Right cardiac atrium (tissue), 5 donors: Measurements from ENCODE around the gene KRT33B. TPM values are rescaled to one million over a fixed set of nuclear protein-coding genes. Genes with fewer than 3 reads are reported as not detected.
A peak's percentile ranks its signal among the peaks of the same experiment; 100 is the strongest.
"Not testable (repeated sequence)": the region's sequence is repeated elsewhere in the genome, so short reads cannot be mapped to it uniquely, and the experiment has no call there.

Source experiments
- ATAC-seq, 2 donors: fragments of 200-7000 bp; cut with Tn5 transposase; one replicate each; pipeline versions ENCODE4 v1.8.0 to v1.9.1; 2020; ENCODE audit warnings: moderate library complexity in 2 of 2, mild to moderate bottlenecking in 1 of 2
- DNase-seq, 3 donors: peaks; one replicate each; pipeline ENCODE4 v3.0.0-alpha.2; 2020
- H3K27ac ChIP-seq: one replicate; pipeline ENCODE4 v1.5.1; 2013; ENCODE audit warnings: mild to moderate bottlenecking, low read length, control low read depth, moderate library complexity
- H3K27me3 ChIP-seq: one replicate; pipeline ENCODE4 v1.6.1; 2013; ENCODE audit not compliant: control insufficient read depth, insufficient read depth
- H3K4me1 ChIP-seq: one replicate; pipeline ENCODE4 v1.6.1; 2013; ENCODE audit warnings: low read length; ENCODE audit not compliant: control insufficient read depth, insufficient read depth
- H3K4me3 ChIP-seq: one replicate; pipeline ENCODE4 v1.5.1; 2013; ENCODE audit warnings: low read length, control low read depth
- H3K9me3 ChIP-seq: one replicate; pipeline ENCODE4 v1.6.1; 2013; ENCODE audit warnings: low read length; ENCODE audit not compliant: control insufficient read depth
- WGBS: extraction: QIAGEN DNeasy Blood & Tissue Kit; methylation state at CpG from one replicate; pipeline ENCODE4 v1.1.7; 2013; 5-methylcytosine and 5-hydroxymethylcytosine counted together
- intact Hi-C, 4 donors: fragments of 100-400 bp; cut with DNase I; formaldehyde crosslinking; loops; one replicate each; pipeline versions ENCODE4 v1.11.0 to v1.14.0; 2022 to 2023
- polyA plus RNA-seq: library from polyadenylated mRNA; stranded (reverse); fragments of 200-250 nt; gene quantifications from one replicate; pipeline ENCODE4 v1.2.3, GENCODE V29; 2013
- total RNA-seq, 4 donors: library from RNA; stranded (reverse); fragmentation: NEBNext Ultra II Directional; extraction: Animal tissue kit (Norgen Biotek cat#: 25700); gene quantifications; one replicate each; pipeline ENCODE4 v1.2.1, GENCODE V29; 2021
- donor health status: healthy with polysubstance abuse.
- donor health status: DM: no; HTN: yes; CAD: no.
- donor health status: DM: no; HTN: no; CAD: no.
- donor health status: DM: no; HTN: yes; CAD: no; lungs with severe emphysema.
- donor health status: DM: yes; HTN: yes; CAD: no.

The KRT33B gene
- total and polyA plus RNA-seq, 5 donors, result not detected

GRCh38 chr17:41406205-41406604, 36.6 kb upstream of the KRT33B start:
- H3K9me3 ChIP-seq, result no peaks in the 10 kb centered on the region
- H3K27ac ChIP-seq, result no peak overlapping the region
- 53% methylated on average over 5 of the region's 5 CpGs for WGBS
- H3K27me3 ChIP-seq, result no peaks in the 10 kb centered on the region
- intact Hi-C loops, result no loop called here
- H3K4me1 ChIP-seq, result no peaks in the 10 kb centered on the region
- ATAC-seq (no peak), DNase-seq (no peak)
- no peak overlapping the region for H3K4me3 ChIP-seq

- intact Hi-C loops, result no loop called here
- Histone ChIP-seq H3K4me3 (no peak overlapping the region), H3K27ac (no peak overlapping the region), H3K4me1 (no peaks in the 10 kb centered on the region), H3K9me3 (no peaks in the 10 kb centered on the region), H3K27me3 (no peaks in the 10 kb centered on the region)
- WGBS, result 58% methylated on average over 7 of the region's 7 CpGs
- DNase-seq (no peak), ATAC-seq (peak; percentile 19 to 34)
Observed at GRCh38 chr17:41404024-41404671, 34.5 kb upstream of the KRT33B start.

GRCh38 chr17:41403404-41404023, 33.9 kb upstream of the KRT33B start:
- intact Hi-C loops, result no loop called here
- DNase-seq (no peak), ATAC-seq (no peak)
- Histone ChIP-seq H3K4me3 (no peak overlapping the region), H3K4me1 (no peaks in the 10 kb centered on the region), H3K27ac (no peak overlapping the region), H3K9me3 (no peaks in the 10 kb centered on the region), H3K27me3 (no peaks in the 10 kb centered on the region)
- WGBS, result 76% methylated on average over 4 of the region's 4 CpGs

DNA sequence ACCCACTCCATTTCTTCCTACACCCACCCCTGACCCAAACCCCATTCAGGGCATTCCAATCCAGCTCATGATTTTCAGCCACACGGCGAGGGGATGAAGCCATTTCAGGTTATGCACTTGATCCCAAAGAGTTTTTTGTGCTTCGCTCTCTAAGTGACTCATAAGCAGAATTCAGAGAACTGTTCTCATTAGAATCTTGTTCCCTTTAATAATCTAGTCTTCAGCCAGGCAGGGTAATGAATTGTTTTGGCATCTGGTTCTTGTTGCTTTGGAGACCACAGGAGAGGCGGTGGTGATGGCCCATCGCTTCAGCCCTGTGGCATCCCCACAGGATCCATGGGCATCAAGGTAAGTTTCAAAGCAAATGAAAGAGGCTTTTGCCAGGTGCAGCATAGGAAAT, 32.5 kb upstream of the KRT33B start:
- no peaks in the 10 kb centered on the region for H3K9me3 ChIP-seq
- ATAC-seq (no peak), DNase-seq (no peak)
- intact Hi-C loops, result no loop called here
- H3K27me3 ChIP-seq, result no peaks in the 10 kb centered on the region
- 90% methylated on average over 5 of the region's 5 CpGs for WGBS
- H3K27ac ChIP-seq, result no peak overlapping the region
- no peaks in the 10 kb centered on the region for H3K4me1 ChIP-seq
- no peak overlapping the region for H3K4me3 ChIP-seq

DNA sequence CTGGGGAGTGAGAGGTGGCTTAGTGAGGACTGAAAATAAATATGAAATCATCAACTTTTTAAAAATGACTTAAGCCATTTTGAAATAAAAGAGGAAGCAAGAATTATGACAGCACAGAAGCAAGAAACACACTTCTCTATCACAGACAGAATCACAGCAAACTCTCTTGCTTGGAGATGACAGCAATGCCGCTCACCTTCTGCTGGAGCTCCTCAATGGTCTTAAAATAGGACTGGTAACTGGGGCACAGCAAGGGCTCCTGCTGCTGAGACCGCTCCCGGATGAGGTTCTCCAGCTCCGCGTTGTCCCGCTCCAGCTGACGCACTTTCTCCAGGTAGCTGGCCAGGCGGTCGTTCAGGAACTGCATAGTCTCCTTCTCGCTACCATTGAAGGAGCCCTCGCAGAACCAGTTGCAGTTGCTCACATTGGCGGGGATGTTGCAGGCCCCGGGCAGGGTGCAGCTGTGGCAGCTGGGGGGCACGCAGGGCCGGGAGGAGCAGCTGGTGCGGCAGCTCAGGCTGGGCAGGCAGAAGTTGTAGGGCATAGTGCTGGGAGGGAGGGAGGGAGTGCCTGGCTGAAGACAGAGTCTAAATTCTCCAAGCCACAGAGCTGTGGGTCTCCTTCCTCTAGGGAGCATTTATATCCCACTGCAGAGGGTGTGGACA, 27.5 kb upstream of the KRT33B start, which contains the start of gene KRT31:
Gene KRT31 (minus strand): TSS at position 613 of the 665 bp plus-strand sequence. CDS start 69 bp downstream, at position 544.
- WGBS, result 87% methylated on average over 16 of the region's 16 CpGs
- H3K4me3 ChIP-seq, result no peak within 1 kb of the TSS
- no peak within 1 kb of the TSS for H3K27ac ChIP-seq
- ATAC-seq (no peak), DNase-seq (no peak)
- no peaks in the 10 kb centered on the region for H3K27me3 ChIP-seq
- no peaks in the 10 kb centered on the region for H3K9me3 ChIP-seq
- intact Hi-C loops, result no loop called here
- H3K4me1 ChIP-seq, result peaks cover 9% of the 10 kb centered on the region

DNA sequence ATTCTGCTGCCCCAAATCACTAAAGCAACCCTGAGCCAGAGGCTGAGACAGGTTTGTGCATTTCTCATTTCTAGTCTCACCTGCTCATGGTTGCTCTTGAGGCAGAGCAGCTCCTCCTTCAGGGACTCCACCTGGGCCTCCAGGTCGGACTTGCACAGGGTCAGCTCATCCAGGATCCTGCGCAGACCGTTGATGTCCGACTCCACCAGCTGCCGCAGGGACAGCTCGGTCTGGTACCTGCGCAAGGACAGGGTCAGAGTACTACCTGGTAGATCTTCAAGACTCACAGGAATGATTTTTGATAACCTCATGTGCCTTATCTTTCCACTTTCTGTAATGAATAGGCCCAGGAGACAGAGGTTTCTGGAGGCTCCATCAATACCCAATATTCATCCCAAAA, 26.7 kb upstream of the KRT33B start:
- Histone ChIP-seq H3K4me3 (no peak overlapping the region), H3K9me3 (no peaks in the 10 kb centered on the region), H3K27me3 (no peaks in the 10 kb centered on the region), H3K27ac (no peak overlapping the region), H3K4me1 (peaks cover 9% of the 10 kb centered on the region)
- ATAC-seq (no peak), DNase-seq (no peak)
- WGBS, result 94% methylated on average over 7 of the region's 7 CpGs
- intact Hi-C loops, result no loop called here

DNA sequence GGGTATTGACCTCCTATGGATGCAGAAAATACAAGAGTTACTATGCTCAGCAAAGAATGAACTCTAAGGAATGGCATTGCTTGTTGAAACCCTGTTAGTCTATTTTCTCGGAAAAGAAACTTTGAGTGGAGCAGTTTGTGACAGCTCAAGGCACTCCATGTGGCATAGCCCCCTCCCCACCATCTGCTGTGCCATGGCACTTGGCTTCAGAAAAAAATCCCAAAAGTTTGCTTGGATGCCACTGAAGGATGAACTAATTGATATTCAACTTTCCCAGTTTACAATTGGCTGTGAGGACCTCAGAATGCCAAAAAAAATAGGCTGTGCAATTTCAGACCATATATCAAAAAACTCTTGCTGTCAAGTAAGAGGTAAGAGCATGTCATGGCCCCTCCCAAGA, 26.0 kb upstream of the KRT33B start:
- ATAC-seq (no peak), DNase-seq (no peak)
- WGBS, result 92% methylated on average over 1 of the region's 1 CpG
- Histone ChIP-seq H3K27me3 (no peaks in the 10 kb centered on the region), H3K4me1 (peaks cover 9% of the 10 kb centered on the region), H3K9me3 (no peaks in the 10 kb centered on the region), H3K27ac (no peak overlapping the region), H3K4me3 (no peak overlapping the region)
- intact Hi-C loops, result no loop called here

DNA sequence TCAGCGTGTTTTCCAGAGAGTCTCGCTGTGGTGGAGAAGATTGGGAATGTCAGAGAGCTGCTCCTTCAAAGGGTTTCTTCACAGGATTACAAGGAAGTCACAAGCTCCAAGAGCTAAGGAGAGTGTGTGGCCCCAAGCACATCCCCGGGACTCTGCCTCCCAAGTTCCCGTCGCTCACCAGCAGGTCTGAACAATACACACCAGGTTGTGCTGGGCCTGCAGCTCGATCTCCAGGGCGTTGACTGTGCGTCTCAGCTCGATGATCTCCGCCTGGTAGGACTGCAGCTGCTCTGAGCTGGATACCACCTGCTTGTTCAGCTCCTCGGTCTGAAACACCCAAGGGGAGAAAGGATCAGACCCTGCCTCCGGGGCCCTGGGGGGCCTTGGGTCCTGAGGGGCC, 25.4 kb upstream of the KRT33B start:
- H3K27ac ChIP-seq, H3K27me3 ChIP-seq, H3K9me3 ChIP-seq, ATAC-seq, intact Hi-C loops, H3K4me1 ChIP-seq, DNase-seq, H3K4me3 ChIP-seq: not testable (repeated sequence)
- 91% methylated on average over 12 of the region's 12 CpGs for WGBS

DNA sequence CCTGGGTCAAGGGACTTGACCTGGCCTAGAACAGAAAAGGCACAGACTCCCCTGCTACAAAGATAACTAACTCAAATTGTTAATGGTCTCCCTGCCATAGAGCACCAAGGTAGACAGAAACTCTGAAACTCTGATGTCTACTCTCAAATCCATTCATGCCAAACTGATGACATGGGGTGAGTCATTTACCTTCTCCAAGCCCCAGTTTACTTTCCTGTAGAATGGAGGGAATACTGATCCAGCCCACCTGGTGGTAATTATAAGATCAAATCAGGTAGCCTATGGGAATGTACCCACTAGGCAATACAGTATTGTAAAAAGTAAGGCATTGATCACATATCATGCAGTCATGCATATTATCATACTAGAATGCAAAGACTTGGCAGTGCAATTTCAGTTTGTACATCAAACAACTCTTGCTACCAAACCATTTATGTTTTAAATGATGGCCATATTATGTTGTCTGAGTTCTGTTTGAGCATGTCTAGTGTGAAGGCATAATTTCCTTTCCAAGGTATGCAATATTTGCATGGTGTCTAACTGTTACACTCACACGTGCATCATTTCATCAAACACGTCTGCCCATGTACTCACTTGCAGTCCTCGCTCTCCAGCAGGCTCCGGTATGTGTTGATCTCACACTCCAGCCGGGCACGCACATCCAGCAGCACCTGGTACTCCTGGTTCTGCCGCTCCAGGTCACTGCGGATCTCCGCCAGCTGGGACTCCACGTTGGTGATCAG, 24.8 kb upstream of the KRT33B start:
- peaks cover 9% of the 10 kb centered on the region for H3K4me1 ChIP-seq
- no peaks in the 10 kb centered on the region for H3K9me3 ChIP-seq
- no peak overlapping the region for H3K27ac ChIP-seq
- no peak overlapping the region for H3K4me3 ChIP-seq
- no peak for ATAC-seq
- WGBS, result 79% methylated on average over 10 of the region's 10 CpGs
- no peaks in the 10 kb centered on the region for H3K27me3 ChIP-seq
- intact Hi-C loops, result no loop called here
- DNase-seq, result no peak

DNA sequence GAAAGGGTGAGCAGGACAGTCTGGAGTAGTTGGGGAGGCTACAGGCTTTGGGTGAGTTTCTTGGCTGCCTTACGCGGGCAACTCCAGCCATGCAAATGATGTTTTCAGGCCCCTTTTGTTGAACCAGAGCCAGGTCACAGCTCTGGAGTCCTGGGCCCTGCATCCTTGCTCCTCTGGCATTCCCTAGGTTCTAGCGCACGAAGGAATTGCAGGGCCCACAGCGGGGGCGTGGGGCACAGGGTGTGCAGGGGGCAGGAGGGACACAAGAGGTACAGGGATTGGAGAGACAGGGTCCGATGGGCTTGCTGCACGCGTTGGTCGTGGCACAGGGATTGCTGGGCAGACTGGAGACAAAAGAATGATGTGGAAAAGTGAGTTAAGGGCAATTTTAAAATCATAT, 24.2 kb upstream of the KRT33B start:
- Histone ChIP-seq H3K27ac (no peak overlapping the region), H3K4me3 (no peak overlapping the region), H3K4me1 (peaks cover 9% of the 10 kb centered on the region), H3K9me3 (no peaks in the 10 kb centered on the region), H3K27me3 (no peaks in the 10 kb centered on the region)
- intact Hi-C loops, result no loop called here
- DNase-seq (no peak), ATAC-seq (no peak)
- WGBS, result 81% methylated on average over 10 of the region's 10 CpGs

DNA sequence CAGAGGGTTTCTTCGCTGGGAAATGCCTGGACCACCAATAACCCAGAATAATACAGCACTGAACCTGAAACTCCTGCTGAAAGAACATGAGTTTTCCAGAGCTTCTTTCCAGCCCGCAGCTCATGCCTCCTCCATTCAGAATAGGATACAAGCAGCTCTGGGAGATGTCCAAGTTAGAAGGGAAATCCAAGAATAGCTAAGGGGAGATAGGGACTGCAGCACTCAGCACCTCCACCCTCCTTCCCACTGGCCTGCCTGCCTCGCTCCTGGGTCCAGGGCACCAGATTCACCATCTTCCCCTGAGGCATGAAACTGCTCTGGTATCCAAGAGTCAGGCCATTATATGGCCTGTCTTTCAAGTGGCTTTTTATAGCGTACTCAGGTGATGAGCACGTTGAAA, 23.7 kb upstream of the KRT33B start:
- ATAC-seq, result peak; percentile 81 to 91
- Histone ChIP-seq H3K27me3 (no peaks in the 10 kb centered on the region), H3K27ac (no peak overlapping the region), H3K4me3 (no peak overlapping the region), H3K4me1 (peaks cover 9% of the 10 kb centered on the region), H3K9me3 (no peaks in the 10 kb centered on the region)
- intact Hi-C loops, result no loop called here
- WGBS, result 25% methylated on average over 5 of the region's 5 CpGs
- peak in 2 of 3 donors; percentile 55 to 65 for DNase-seq
